Activated T-cell treated with anti-CD3 and anti-CD28 coated beads, Interleukin-2, amount 50 U/mL, for 4 hours (primary cell): ENCODE measurements around the gene CAMTA1. TPM values are rescaled to one million over a fixed set of nuclear protein-coding genes. Genes with fewer than 3 reads are reported as not detected.

Experiments
- ATAC-seq, 2 donors: fragments of 200-7000 bp; cut with Tn5 transposase; one replicate each; pipeline ENCODE4 v1.10.0; 2021
- DNase-seq: peaks from one replicate; pipeline ENCODE4 v3.0.0-alpha.2; 2020
- H3K27me3 Mint-ChIP-seq: one replicate; pipeline ENCODE4 v1.8.0; 2021; ENCODE audit warnings: low read depth, mixed read lengths
- H3K36me3 Mint-ChIP-seq: one replicate; pipeline ENCODE4 v1.8.0; 2022; ENCODE audit warnings: mixed read lengths; ENCODE audit not compliant: insufficient read depth
- H3K4me1 Mint-ChIP-seq: one replicate; pipeline ENCODE4 v1.8.0; 2021; ENCODE audit warnings: low read depth, mixed read lengths
- H3K4me3 Mint-ChIP-seq: one replicate; pipeline ENCODE4 v1.8.0; 2021; ENCODE audit warnings: mild to moderate bottlenecking, moderate library complexity, mixed read lengths
- H3K9me3 Mint-ChIP-seq: one replicate; pipeline ENCODE4 v1.8.0; 2021; ENCODE audit warnings: mixed read lengths
- total RNA-seq, 3 donors: library from RNA; stranded (reverse); gene quantifications; one replicate each; pipeline ENCODE4 v1.2.1, GENCODE V29; 2021

CAMTA1 gene
- total RNA-seq, 3 donors from 2014 or later, result 47.5 to 50.3 (median 47.7) TPM

- H3K9me3 Mint-ChIP-seq, result no peaks in the 10 kb centered on the region
- peaks cover 10% of the 10 kb centered on the region for H3K36me3 Mint-ChIP-seq
- ATAC-seq (no peak), DNase-seq (no peak)
- H3K4me1 Mint-ChIP-seq, result peaks cover 23% of the 10 kb centered on the region
- H3K27me3 Mint-ChIP-seq, result no peaks in the 10 kb centered on the region
- no peak overlapping the region for H3K4me3 Mint-ChIP-seq
Measured at GRCh38 chr1:6872573-6873261, 87.5 kb downstream of the CAMTA1 start.

- H3K9me3 Mint-ChIP-seq, result no peaks in the 10 kb centered on the region
- ATAC-seq (no peak), DNase-seq (no peak)
- H3K4me3 Mint-ChIP-seq, result no peak overlapping the region
- H3K4me1 Mint-ChIP-seq, result peaks cover 18% of the 10 kb centered on the region
- H3K27me3 Mint-ChIP-seq, result no peaks in the 10 kb centered on the region
- peaks cover 12% of the 10 kb centered on the region for H3K36me3 Mint-ChIP-seq
Measured at GRCh38 chr1:6873298-6874015, 88.2 kb downstream of the CAMTA1 start.

- ATAC-seq (no peak), DNase-seq (no peak)
- H3K27me3 Mint-ChIP-seq, result no peaks in the 10 kb centered on the region
- peaks cover 11% of the 10 kb centered on the region for H3K4me1 Mint-ChIP-seq
- H3K36me3 Mint-ChIP-seq, result peaks cover 14% of the 10 kb centered on the region
- H3K9me3 Mint-ChIP-seq, result no peaks in the 10 kb centered on the region
- no peak overlapping the region for H3K4me3 Mint-ChIP-seq
Measured at GRCh38 chr1:6874298-6874697, 89.0 kb downstream of the CAMTA1 start.

GRCh38 chr1:6880951-6881690, 95.9 kb downstream of the CAMTA1 start:
- no peak for ATAC-seq
- Mint-ChIP-seq H3K27me3 (no peaks in the 10 kb centered on the region), H3K9me3 (no peaks in the 10 kb centered on the region), H3K36me3 (peaks cover 11% of the 10 kb centered on the region), H3K4me3 (no peak overlapping the region), H3K4me1 (peaks cover 6% of the 10 kb centered on the region)
- DNase-seq, result no peak

- no peak overlapping the region for H3K4me3 Mint-ChIP-seq
- peaks cover 6% of the 10 kb centered on the region for H3K4me1 Mint-ChIP-seq
- H3K9me3 Mint-ChIP-seq, result no peaks in the 10 kb centered on the region
- DNase-seq, result no peak
- ATAC-seq, result no peak
- H3K27me3 Mint-ChIP-seq, result no peaks in the 10 kb centered on the region
- peaks cover 9% of the 10 kb centered on the region for H3K36me3 Mint-ChIP-seq
Measured at GRCh38 chr1:6882414-6882813, 97.2 kb downstream of the CAMTA1 start.

GRCh38 chr1:6884652-6885153, 99.4 kb downstream of the CAMTA1 start:
- Mint-ChIP-seq H3K4me1 (peaks cover 6% of the 10 kb centered on the region), H3K4me3 (no peak overlapping the region), H3K36me3 (peaks cover 12% of the 10 kb centered on the region), H3K9me3 (no peaks in the 10 kb centered on the region), H3K27me3 (no peaks in the 10 kb centered on the region)
- DNase-seq (no peak), ATAC-seq (no peak)

GRCh38 chr1:6885426-6885825, 100.2 kb downstream of the CAMTA1 start:
- DNase-seq, result no peak
- H3K4me3 Mint-ChIP-seq, result no peak overlapping the region
- H3K9me3 Mint-ChIP-seq, result no peaks in the 10 kb centered on the region
- no peaks in the 10 kb centered on the region for H3K27me3 Mint-ChIP-seq
- H3K36me3 Mint-ChIP-seq, result peaks cover 12% of the 10 kb centered on the region
- peaks cover 6% of the 10 kb centered on the region for H3K4me1 Mint-ChIP-seq
- no peak for ATAC-seq

GRCh38 chr1:6886523-6886922, 101.3 kb downstream of the CAMTA1 start:
- ATAC-seq (no peak), DNase-seq (no peak)
- H3K36me3 Mint-ChIP-seq, result peaks cover 12% of the 10 kb centered on the region
- peaks cover 6% of the 10 kb centered on the region for H3K4me1 Mint-ChIP-seq
- no peaks in the 10 kb centered on the region for H3K9me3 Mint-ChIP-seq
- no peak overlapping the region for H3K4me3 Mint-ChIP-seq
- H3K27me3 Mint-ChIP-seq, result no peaks in the 10 kb centered on the region

- no peak overlapping the region for H3K4me3 Mint-ChIP-seq
- no peaks in the 10 kb centered on the region for H3K9me3 Mint-ChIP-seq
- H3K4me1 Mint-ChIP-seq, result peaks cover 7% of the 10 kb centered on the region
- no peaks in the 10 kb centered on the region for H3K27me3 Mint-ChIP-seq
- peaks cover 14% of the 10 kb centered on the region for H3K36me3 Mint-ChIP-seq
- ATAC-seq (no peak), DNase-seq (no peak)
Measured at GRCh38 chr1:6888268-6888667, 103.0 kb downstream of the CAMTA1 start.

- Mint-ChIP-seq H3K36me3 (peaks cover 15% of the 10 kb centered on the region), H3K4me3 (no peak overlapping the region), H3K27me3 (no peaks in the 10 kb centered on the region), H3K4me1 (peaks cover 7% of the 10 kb centered on the region), H3K9me3 (no peaks in the 10 kb centered on the region)
- no peak for DNase-seq
- no peak for ATAC-seq
Measured at GRCh38 chr1:6888870-6889269, 103.6 kb downstream of the CAMTA1 start.

- DNase-seq (peak; percentile 15), ATAC-seq (peak; percentile 49 to 50)
- peaks cover 15% of the 10 kb centered on the region for H3K36me3 Mint-ChIP-seq
- peaks cover 2% of the 10 kb centered on the region for H3K4me1 Mint-ChIP-seq
- no peaks in the 10 kb centered on the region for H3K27me3 Mint-ChIP-seq
- H3K9me3 Mint-ChIP-seq, result no peaks in the 10 kb centered on the region
- no peak overlapping the region for H3K4me3 Mint-ChIP-seq
Measured at GRCh38 chr1:6889875-6890480, 104.7 kb downstream of the CAMTA1 start.

- Mint-ChIP-seq H3K9me3 (no peaks in the 10 kb centered on the region), H3K4me1 (peaks cover 2% of the 10 kb centered on the region), H3K27me3 (no peaks in the 10 kb centered on the region), H3K36me3 (peaks cover 14% of the 10 kb centered on the region), H3K4me3 (no peak overlapping the region)
- ATAC-seq (no peak), DNase-seq (no peak)
Measured at GRCh38 chr1:6890686-6891085, 105.4 kb downstream of the CAMTA1 start.

- peak in 1 of 2 donors; percentile 99 for ATAC-seq
- no peak overlapping the region for H3K4me3 Mint-ChIP-seq
- no peaks in the 10 kb centered on the region for H3K9me3 Mint-ChIP-seq
Measured at GRCh38 chr1:6891781-6892579, 106.7 kb downstream of the CAMTA1 start.

More at GRCh38 chr1:6891781-6892579, 106.7 kb downstream of the CAMTA1 start:
- DNase-seq, result no peak
- Mint-ChIP-seq H3K27me3 (no peaks in the 10 kb centered on the region), H3K4me1 (peaks cover 2% of the 10 kb centered on the region), H3K36me3 (peaks cover 11% of the 10 kb centered on the region)
